ENCODE measurements around the gene ORM2. TPM values are rescaled to one million over a fixed set of nuclear protein-coding genes. Genes with fewer than 3 reads are reported as not detected.

Gene ORM2
- total and polyA plus RNA-seq, 8 donors = 1.2 to 17.1 (median 3.4) TPM; not detected in 4

DNA sequence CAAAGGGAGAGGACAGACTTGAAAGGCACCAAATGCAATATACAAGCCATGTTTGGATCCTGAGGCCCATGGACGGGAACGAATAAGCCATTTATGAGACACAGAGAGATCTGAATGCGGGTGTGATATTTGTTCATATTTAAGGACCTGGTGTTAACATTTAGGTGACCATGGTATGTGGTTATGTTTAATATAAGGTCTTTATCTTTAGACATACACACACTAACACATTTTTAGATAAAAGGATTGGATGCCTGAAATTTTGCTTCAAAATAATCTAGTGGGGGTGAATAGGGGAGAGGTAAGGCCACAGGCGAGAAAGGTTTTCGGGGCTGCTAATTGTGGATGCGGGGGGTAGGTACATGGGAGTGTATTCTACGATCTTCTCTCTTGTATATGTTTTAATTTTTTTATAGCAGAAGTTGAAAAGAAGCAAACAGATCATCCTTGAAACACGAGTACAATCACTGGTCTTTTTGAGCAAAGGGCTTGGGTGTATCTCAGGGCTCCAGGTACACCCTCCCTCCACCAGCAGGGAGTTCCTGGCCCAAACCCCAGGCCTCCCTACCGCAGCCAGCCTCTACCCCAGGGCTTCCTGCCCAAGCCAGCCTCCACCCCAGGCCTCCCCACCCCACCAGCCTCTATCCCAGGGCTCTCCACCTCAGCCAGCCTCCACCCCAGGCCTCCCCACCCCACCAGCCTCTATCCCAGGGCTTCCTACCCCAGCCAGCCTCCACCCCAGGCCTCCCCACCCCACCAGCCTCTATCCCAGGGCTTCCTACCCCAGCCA is 45.9 kb downstream of the ORM2 start:
- Histone ChIP-seq H3K36me3 (peaks cover 41 to 99% (median 96%) of the 10 kb centered on the region in 4 donors), H3K27me3 (no peaks in the 10 kb centered on the region), H3K9me3 (no peaks in the 10 kb centered on the region), H3K27ac (peak overlapping the region in 2 of 5 donors; percentile 35 to 83), H3K4me3 (no peak overlapping the region), H3K4me1 (peaks cover 15 to 91% (median 20%) of the 10 kb centered on the region in 4 donors)
- intact Hi-C loops (cut with DNase I; ENCODE audit: low total_unique reads) = no loop called here
- no peak for TF ChIP-seq POLR2AphosphoS5 (IDR thresholded peaks at IDR 0.05)
- TF ChIP-seq POLR2A (IDR thresholded peaks at IDR 0.05) = no peak
- TF ChIP-seq EP300 (IDR thresholded peaks at IDR 0.05) = no peak
- TF ChIP-seq, protein P1, sequence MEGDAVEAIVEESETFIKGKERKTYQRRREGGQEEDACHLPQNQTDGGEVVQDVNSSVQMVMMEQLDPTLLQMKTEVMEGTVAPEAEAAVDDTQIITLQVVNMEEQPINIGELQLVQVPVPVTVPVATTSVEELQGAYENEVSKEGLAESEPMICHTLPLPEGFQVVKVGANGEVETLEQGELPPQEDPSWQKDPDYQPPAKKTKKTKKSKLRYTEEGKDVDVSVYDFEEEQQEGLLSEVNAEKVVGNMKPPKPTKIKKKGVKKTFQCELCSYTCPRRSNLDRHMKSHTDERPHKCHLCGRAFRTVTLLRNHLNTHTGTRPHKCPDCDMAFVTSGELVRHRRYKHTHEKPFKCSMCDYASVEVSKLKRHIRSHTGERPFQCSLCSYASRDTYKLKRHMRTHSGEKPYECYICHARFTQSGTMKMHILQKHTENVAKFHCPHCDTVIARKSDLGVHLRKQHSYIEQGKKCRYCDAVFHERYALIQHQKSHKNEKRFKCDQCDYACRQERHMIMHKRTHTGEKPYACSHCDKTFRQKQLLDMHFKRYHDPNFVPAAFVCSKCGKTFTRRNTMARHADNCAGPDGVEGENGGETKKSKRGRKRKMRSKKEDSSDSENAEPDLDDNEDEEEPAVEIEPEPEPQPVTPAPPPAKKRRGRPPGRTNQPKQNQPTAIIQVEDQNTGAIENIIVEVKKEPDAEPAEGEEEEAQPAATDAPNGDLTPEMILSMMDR (IDR thresholded peaks at IDR 0.05) = no peak
- DNase-seq = no peak
- 59 to 78% (median 63%) methylated on average over 9 of the region's 9 CpGs for WGBS, 5 donors

- Histone ChIP-seq H3K36me3 (peaks cover 45 to 95% (median 93%) of the 10 kb centered on the region in 4 donors), H3K27ac (peak overlapping the region in 1 of 5 donors; percentile 83), H3K4me3 (no peak overlapping the region), H3K4me1 (peaks cover 6 to 85% (median 14%) of the 10 kb centered on the region in 4 donors), H3K9me3 (no peaks in the 10 kb centered on the region), H3K27me3 (no peaks in the 10 kb centered on the region)
- WGBS, 5 donors = 90 to 96% (median 92%) methylated on average over 14 to 19 of the region's 19 CpGs
- intact Hi-C loops (cut with DNase I; ENCODE audit: low total_unique reads) = no loop called here
- TF ChIP-seq EP300 (IDR thresholded peaks at IDR 0.05) (no peak), POLR2A (IDR thresholded peaks at IDR 0.05) (no peak), POLR2AphosphoS5 (IDR thresholded peaks at IDR 0.05) (no peak)
- TF ChIP-seq, protein P1 (IDR thresholded peaks at IDR 0.05) = no peak
- DNase-seq = no peak
These were observed 47.1 kb downstream of the ORM2 start for GRCh38 chr9:114376586-114377445.

GRCh38 chr9:114378016-114378415 is 48.3 kb downstream of the ORM2 start:
- peaks cover 43 to 87% (median 84%) of the 10 kb centered on the region in 4 donors for H3K36me3 ChIP-seq
- intact Hi-C loops (cut with DNase I; ENCODE audit: low total_unique reads) = no loop called here

DNA sequence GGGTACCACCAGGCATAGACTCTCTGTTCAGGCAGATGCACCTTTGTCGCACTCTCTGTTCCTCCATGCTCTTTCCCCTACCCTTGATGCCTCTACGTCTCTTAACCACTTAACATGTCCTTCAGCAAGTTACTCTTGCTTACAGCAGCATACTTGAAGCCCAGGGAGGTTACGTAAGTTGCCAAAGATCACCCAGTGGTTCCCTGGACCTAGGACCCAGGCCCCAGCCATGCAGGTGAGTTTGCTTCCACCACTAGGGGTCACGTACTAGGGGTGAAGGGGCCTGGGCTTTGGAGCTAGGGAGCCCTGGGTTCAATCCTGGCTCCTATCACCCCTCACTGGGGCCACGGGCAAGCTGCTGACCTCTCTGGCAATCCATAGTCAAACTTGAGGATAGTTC is 49.2 kb downstream of the ORM2 start:
- H3K36me3 ChIP-seq = peaks cover 35 to 79% (median 76%) of the 10 kb centered on the region in 4 donors

More at GRCh38 chr9:114378016-114378415, 48.3 kb downstream of the ORM2 start:
- WGBS, 5 donors = 92 to 96% (median 93%) methylated on average over 8 of the region's 8 CpGs
- no peak for DNase-seq
- no peaks in the 10 kb centered on the region for H3K27me3 ChIP-seq
- H3K4me1 ChIP-seq = peaks cover 4 to 85% (median 15%) of the 10 kb centered on the region in 4 donors
- no peak overlapping the region for H3K4me3 ChIP-seq
- no peaks in the 10 kb centered on the region for H3K9me3 ChIP-seq
- no peak overlapping the region for H3K27ac ChIP-seq
- no peak for TF ChIP-seq POLR2AphosphoS5 (IDR thresholded peaks at IDR 0.05)
- TF ChIP-seq POLR2A (IDR thresholded peaks at IDR 0.05) = no peak
- TF ChIP-seq, protein P1 (IDR thresholded peaks at IDR 0.05) = no peak
- TF ChIP-seq EP300 (IDR thresholded peaks at IDR 0.05) = no peak

More for the DNA sequence above, 49.2 kb downstream of the ORM2 start:
- intact Hi-C loops (cut with DNase I; ENCODE audit: low total_unique reads) = no loop called here
- Histone ChIP-seq H3K4me1 (peaks cover 13 to 85% (median 20%) of the 10 kb centered on the region in 4 donors), H3K4me3 (no peak overlapping the region), H3K9me3 (no peaks in the 10 kb centered on the region), H3K27me3 (no peaks in the 10 kb centered on the region), H3K27ac (no peak overlapping the region)
- TF ChIP-seq EP300 (IDR thresholded peaks at IDR 0.05) (no peak), POLR2AphosphoS5 (IDR thresholded peaks at IDR 0.05) (no peak), POLR2A (IDR thresholded peaks at IDR 0.05) (no peak)
- TF ChIP-seq, protein P1 (IDR thresholded peaks at IDR 0.05) = no peak
- no peak for DNase-seq
- 92 to 96% (median 92%) methylated on average over 5 of the region's 5 CpGs for WGBS, 5 donors

All from stomach (tissue), 9 donors.